Endothelial cell of umbilical vein (primary cell): Measurements from ENCODE around the gene KCNK16. TPM values are rescaled to one million over a fixed set of nuclear protein-coding genes. Genes with fewer than 3 reads are reported as not detected.

ENCODE experiments used
- BruUV-seq: library from RNA; stranded (reverse); fragments of 400-500 nt; replicated peaks from 2 replicates; lab custom pipeline; 2021; lab: Mats Ljungman, UMichigan
- CTCF ChIA-PET: fragments of 300-600, 350-600 bp; sonication (Branson Sonifier 250); formaldehyde crosslinking; loops from one replicate; lab custom pipeline; 2021; ENCODE audit warnings: antibody characterized with exemption, inconsistent platforms; lab: Charles Lee
- POLR2A ChIA-PET: fragments of 300-600, 350-600 bp; sonication (Branson Sonifier 250); formaldehyde crosslinking; loops from one replicate; lab custom pipeline; 2021; ENCODE audit warnings: antibody characterized with exemption, inconsistent platforms; lab: Charles Lee
- DNase-seq: peaks from one replicate; pipeline ENCODE4 v3.0.0-alpha.2; 2011; ENCODE audit warnings: low read depth, low spot score
- FAIRE-seq: peaks from 2 replicates; lab custom pipeline; 2011; peaks lifted over from hg19 to GRCh38; lab: Jason Lieb, UNC
- H2AFZ ChIP-seq: 2 replicates; pipeline ENCODE4 v1.6.0; 2012; ENCODE audit warnings: low read depth, low read length, control low read depth, inconsistent platforms
- H3K27ac ChIP-seq: 2 replicates; pipeline ENCODE4 v1.5.1; 2011; ENCODE audit warnings: low read depth, mild to moderate bottlenecking, control low read depth, low read length, moderate library complexity; ENCODE audit not compliant: insufficient read depth
- H3K27me3 ChIP-seq, 2 experiments: 2 replicates each; pipeline versions ENCODE4 v1.6.0 to v1.6.1; 2011; ENCODE audit warnings: low read length in 2 of 2, mixed read lengths in 1 of 2; ENCODE audit not compliant: control insufficient read depth in 2 of 2, insufficient read depth in 2 of 2
- H3K36me3 ChIP-seq, 2 experiments: 2 replicates in 1 of 2; 3 replicates in 1 of 2; pipeline ENCODE4 v1.5.1; 2011; ENCODE audit warnings: low read length in 2 of 2, mild to moderate bottlenecking in 1 of 2, moderate library complexity in 1 of 2; ENCODE audit not compliant: control insufficient read depth in 2 of 2, insufficient read depth in 2 of 2; ENCODE audit errors: extremely low read depth in 1 of 2
- H3K4me1 ChIP-seq: 3 replicates; pipeline ENCODE4 v1.5.1; 2011; ENCODE audit warnings: mild to moderate bottlenecking, low read length; ENCODE audit not compliant: control insufficient read depth, insufficient read depth; ENCODE audit errors: extremely low read depth
- H3K4me2 ChIP-seq: 2 replicates; pipeline ENCODE4 v1.6.1; 2011; ENCODE audit warnings: low read length, control low read depth, mixed read lengths; ENCODE audit not compliant: insufficient read depth
- H3K4me3 ChIP-seq, 3 experiments: fragments of 200-600 bp in 1 of 3; sonication (generic), shearing (Covaris generic) in 1 of 3; replicated peaks in 1 of 3; 2 replicates each; pipeline ENCODE4 v1.5.1; 2011 to 2016; ENCODE audit warnings: control low read depth in 3 of 3, low read length in 3 of 3, mild to moderate bottlenecking in 2 of 3, inconsistent platforms in 1 of 3, low read depth in 1 of 3, moderate library complexity in 1 of 3; ENCODE audit not compliant: insufficient read depth in 1 of 3
- H3K79me2 ChIP-seq: 2 replicates; pipeline ENCODE4 v1.6.0; 2012; ENCODE audit warnings: low read length, inconsistent platforms; ENCODE audit not compliant: control insufficient read depth, insufficient read depth
- H3K9ac ChIP-seq: replicated peaks from 2 replicates; pipeline ENCODE3; 2011; ENCODE audit warnings: low read length, control low read depth; ENCODE audit not compliant: insufficient read depth; ENCODE audit errors: extremely low read depth
- H3K9me1 ChIP-seq: replicated peaks from 3 replicates; pipeline ENCODE4 v1.6.0; 2011; ENCODE audit warnings: mild to moderate bottlenecking, low read length; ENCODE audit not compliant: control insufficient read depth, insufficient read depth; ENCODE audit errors: extremely low read depth
- H3K9me3 ChIP-seq: replicated peaks from 2 replicates; pipeline ENCODE4 v1.5.1; 2012; ENCODE audit warnings: low read length, inconsistent platforms; ENCODE audit not compliant: control insufficient read depth, insufficient read depth
- H4K20me1 ChIP-seq: replicated peaks from 2 replicates; pipeline ENCODE3; 2011; ENCODE audit warnings: mild to moderate bottlenecking, low read length; ENCODE audit not compliant: control insufficient read depth, insufficient read depth; ENCODE audit errors: extremely low read depth
- EZH2 ChIP-seq: IDR thresholded peaks from 2 replicates; pipeline ENCODE4 v1.6.1; 2012; ENCODE audit warnings: borderline replicate concordance, low read depth, mild to moderate bottlenecking, moderate library complexity, low read length, inconsistent platforms; ENCODE audit not compliant: severe bottlenecking
- FOS ChIP-seq: IDR thresholded peaks from 2 replicates; pipeline ENCODE4 v1.6.1; 2011; ENCODE audit warnings: mild to moderate bottlenecking, low read length, moderate library complexity, borderline replicate concordance; ENCODE audit not compliant: insufficient read depth
- GATA2 ChIP-seq: IDR thresholded peaks from 2 replicates; pipeline ENCODE4 v1.7.0; 2011; ENCODE audit warnings: low read depth, mild to moderate bottlenecking, moderate library complexity, mixed read lengths, low read length; ENCODE audit not compliant: insufficient read length, insufficient read depth
- JUN ChIP-seq: IDR thresholded peaks from 2 replicates; pipeline ENCODE4 v1.6.1; 2011; ENCODE audit warnings: borderline replicate concordance, low read depth; ENCODE audit not compliant: insufficient read length, insufficient read depth
- MYC ChIP-seq: IDR thresholded peaks from one replicate; pipeline ENCODE4 v1.6.1; 2011; ENCODE audit warnings: mild to moderate bottlenecking, low read depth, low read length
- POLR2A ChIP-seq: IDR thresholded peaks from 2 replicates; pipeline ENCODE4 v1.6.1; 2012; ENCODE audit warnings: low read depth, mild to moderate bottlenecking, control low read depth, low read length
- POLR2AphosphoS5 ChIP-seq: IDR thresholded peaks from 2 replicates; pipeline ENCODE4 v1.6.1; 2012; ENCODE audit warnings: low read depth, mild to moderate bottlenecking, control low read depth, low read length, moderate library complexity; ENCODE audit not compliant: insufficient read depth
- dilution Hi-C: fragments of 300-500 bp; cut with MboI; formaldehyde crosslinking; loops from one replicate; pipeline ENCODE4 v1.15.0; 2019; ENCODE audit warnings: low sequenced_read_pairs; ENCODE audit not compliant: extremely low pct_ligation_motif_present
- intact Hi-C: fragments of 100-400 bp; cut with micrococcal nuclease; formaldehyde crosslinking; loops from one replicate; pipeline ENCODE4 v1.10.0; 2022
- polyA plus RNA-seq, 4 experiments: library from polyadenylated mRNA; depleted of rRNA in 3 of 4; stranded (reverse) in 3 of 4; unstranded in 1 of 4; fragments of >200 nt; gene quantifications; 2 replicates each; pipeline versions ENCODE4 v1.2.1 to v1.2.3, GENCODE V29; 2011 to 2012; ENCODE audit warnings: missing spikeins in 1 of 4
- total RNA-seq: library from RNA; stranded (reverse); gene quantifications from 2 replicates; pipeline ENCODE4 v1.2.3, GENCODE V29; 2021
- TF ChIP-seq, protein P1 (sequence below), 2 donors: IDR thresholded peaks; 1 replicate in 1 of 2; 2 replicates in 1 of 2; pipeline ENCODE4 v1.5.1; 2011; ENCODE audit warnings: low read length in 2 of 2, mild to moderate bottlenecking in 2 of 2, moderate library complexity in 2 of 2, control low read depth in 1 of 2, inconsistent platforms in 1 of 2, low read depth in 1 of 2; ENCODE audit not compliant: insufficient read depth in 1 of 2; ENCODE audit errors: extremely low read depth in 1 of 2
- TF ChIP-seq, protein P2 (sequence below): IDR thresholded peaks from 2 replicates; pipeline ENCODE4 v1.6.1; 2011; ENCODE audit not compliant: insufficient read depth, insufficient read length

Gene KCNK16
- total and polyA plus RNA-seq, 2 donors (not counting 3 experiments of a cell fraction or from before 2014, with no cell fraction given), result not detected

DNA sequence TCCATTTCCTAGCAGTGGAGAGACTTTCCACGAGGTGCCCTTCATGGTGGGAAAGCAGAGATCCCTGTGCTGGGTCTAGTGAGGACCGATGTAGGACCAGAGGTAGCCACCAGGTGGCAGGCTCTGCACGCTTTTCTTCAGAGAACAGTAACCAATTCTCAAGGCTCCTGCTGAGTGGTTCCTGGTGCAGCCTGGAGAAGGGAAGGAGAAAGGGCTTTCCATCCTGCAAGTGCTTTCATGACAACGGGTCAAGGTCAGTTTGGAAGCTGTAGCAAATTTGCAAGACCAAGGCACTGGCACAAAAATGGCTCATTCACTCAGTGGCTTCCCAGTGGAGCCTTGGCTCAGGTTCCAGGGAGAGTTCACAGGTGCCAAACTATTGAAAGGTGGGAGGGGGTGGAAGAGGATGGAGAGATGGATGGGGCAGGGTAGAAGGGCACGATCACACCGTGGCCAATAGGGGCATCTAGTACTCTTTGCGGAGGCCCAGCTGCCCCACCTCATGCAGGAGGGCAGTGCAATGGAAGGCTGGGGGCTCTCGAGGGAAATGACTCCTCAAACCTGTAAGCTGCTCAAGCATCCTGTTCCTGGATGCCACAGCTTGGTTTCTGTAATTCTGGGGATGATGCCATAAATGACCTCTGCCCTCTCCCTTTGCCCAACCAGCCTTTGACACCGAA is 25.5 kb upstream of the KCNK16 start:
- Histone ChIP-seq H3K9ac (no peak overlapping the region), H3K9me1 (no peaks in the 10 kb centered on the region), H3K4me1 (no peaks in the 10 kb centered on the region), H4K20me1 (no peaks in the 10 kb centered on the region), H3K4me3 (no peak overlapping the region), H3K27me3 (no peaks in the 10 kb centered on the region), H2AFZ (no peak overlapping the region), H3K79me2 (no peaks in the 10 kb centered on the region), H3K36me3 (no peaks in the 10 kb centered on the region), H3K27ac (no peak overlapping the region), H3K4me2 (no peak overlapping the region), H3K9me3 (no peaks in the 10 kb centered on the region)
- DNase-seq, result peak; percentile 56
- ChIA-PET CTCF (interaction anchor here (0.9 to 1.6 kb wide), 4 partner anchors 9 to 1495 kb away, joined by 3 to 5 read pairs (median 4); no protein-coding TSS in a partner anchor), POLR2A (no interaction called here)
- FAIRE-seq, result peak; percentile 92
- dilution Hi-C loops, result no loop called here
- intact Hi-C loops, result loop anchor here (1.0 to 10.0 kb wide), 4 partner anchors 517 to 1679 kb away; no protein-coding TSS in a partner anchor
- BruUV-seq, result no TSS peak
- no peak for TF ChIP-seq POLR2A
- TF ChIP-seq, protein P1, sequence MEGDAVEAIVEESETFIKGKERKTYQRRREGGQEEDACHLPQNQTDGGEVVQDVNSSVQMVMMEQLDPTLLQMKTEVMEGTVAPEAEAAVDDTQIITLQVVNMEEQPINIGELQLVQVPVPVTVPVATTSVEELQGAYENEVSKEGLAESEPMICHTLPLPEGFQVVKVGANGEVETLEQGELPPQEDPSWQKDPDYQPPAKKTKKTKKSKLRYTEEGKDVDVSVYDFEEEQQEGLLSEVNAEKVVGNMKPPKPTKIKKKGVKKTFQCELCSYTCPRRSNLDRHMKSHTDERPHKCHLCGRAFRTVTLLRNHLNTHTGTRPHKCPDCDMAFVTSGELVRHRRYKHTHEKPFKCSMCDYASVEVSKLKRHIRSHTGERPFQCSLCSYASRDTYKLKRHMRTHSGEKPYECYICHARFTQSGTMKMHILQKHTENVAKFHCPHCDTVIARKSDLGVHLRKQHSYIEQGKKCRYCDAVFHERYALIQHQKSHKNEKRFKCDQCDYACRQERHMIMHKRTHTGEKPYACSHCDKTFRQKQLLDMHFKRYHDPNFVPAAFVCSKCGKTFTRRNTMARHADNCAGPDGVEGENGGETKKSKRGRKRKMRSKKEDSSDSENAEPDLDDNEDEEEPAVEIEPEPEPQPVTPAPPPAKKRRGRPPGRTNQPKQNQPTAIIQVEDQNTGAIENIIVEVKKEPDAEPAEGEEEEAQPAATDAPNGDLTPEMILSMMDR (IDR thresholded peaks at IDR 0.05; ENCODE audit: extremely low read depth in 1 of 2, insufficient read depth in 1 of 2, low read depth in 1 of 2, low read length in 2 of 2), result peak; percentile 78 to 87

DNA sequence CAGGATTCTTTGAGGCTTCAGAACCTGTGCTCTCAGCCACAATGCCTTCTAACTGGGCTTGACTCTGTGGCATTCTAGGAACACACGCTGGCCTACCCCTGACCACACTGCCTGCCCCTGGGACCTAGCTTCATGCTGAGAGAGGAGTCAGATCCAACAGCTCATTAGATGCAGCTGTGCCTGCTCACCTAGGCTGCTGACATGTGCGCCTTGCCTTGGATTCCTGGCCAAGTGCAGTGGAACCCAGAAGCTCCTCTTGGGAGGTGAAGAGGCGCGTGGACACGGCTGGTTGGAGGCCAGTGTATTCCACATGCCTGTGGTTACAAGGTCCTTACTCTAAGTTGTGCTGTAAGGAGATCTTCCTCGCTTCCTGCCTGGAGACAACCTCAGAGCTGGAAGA is 24.7 kb upstream of the KCNK16 start:
- POLR2A ChIA-PET, result no interaction called here
- BruUV-seq, result no TSS peak
- no peaks in the 10 kb centered on the region for H3K27me3 ChIP-seq
- FAIRE-seq, result no peak
- no peak overlapping the region for H2AFZ ChIP-seq
- DNase-seq, result no peak
- no peak overlapping the region for H3K27ac ChIP-seq
- CTCF ChIA-PET, result interaction anchor here (0.7 to 1.6 kb wide), 8 partner anchors 8 to 1835 kb away, joined by 3 to 5 read pairs (median 4); no protein-coding TSS in a partner anchor
- H3K4me3 ChIP-seq, result no peak overlapping the region
- H3K9ac ChIP-seq, result no peak overlapping the region
- no peaks in the 10 kb centered on the region for H3K9me3 ChIP-seq
- TF ChIP-seq GATA2 (no peak), POLR2A (no peak), POLR2AphosphoS5 (no peak), EZH2 (no peak), MYC (no peak), JUN (no peak), FOS (no peak)
- TF ChIP-seq, protein P1 (IDR thresholded peaks at IDR 0.05; ENCODE audit: extremely low read depth in 1 of 2, insufficient read depth in 1 of 2, low read depth in 1 of 2, low read length in 2 of 2), result no peak
- TF ChIP-seq, protein P2, sequence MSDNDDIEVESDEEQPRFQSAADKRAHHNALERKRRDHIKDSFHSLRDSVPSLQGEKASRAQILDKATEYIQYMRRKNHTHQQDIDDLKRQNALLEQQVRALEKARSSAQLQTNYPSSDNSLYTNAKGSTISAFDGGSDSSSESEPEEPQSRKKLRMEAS, result no peak
- no peaks in the 10 kb centered on the region for H3K9me1 ChIP-seq
- H3K4me1 ChIP-seq, result no peaks in the 10 kb centered on the region
- H4K20me1 ChIP-seq, result no peaks in the 10 kb centered on the region
- dilution Hi-C loops, result no loop called here
- intact Hi-C loops, result loop anchor here (1.0 to 10.0 kb wide), 3 partner anchors 518 to 1680 kb away; no protein-coding TSS in a partner anchor
- H3K79me2 ChIP-seq, result no peaks in the 10 kb centered on the region
- H3K36me3 ChIP-seq, result no peaks in the 10 kb centered on the region
- H3K4me2 ChIP-seq, result no peak overlapping the region
